Hepatocyte (in vitro differentiated cells): ENCODE measurements around the gene RP2. TPM values are rescaled to one million over a fixed set of nuclear protein-coding genes. Genes with fewer than 3 reads are reported as not detected.

Experiments
- DNase-seq: peaks from one replicate; pipeline ENCODE4 v3.0.0-alpha.2; 2016; ENCODE audit warnings: low spot score
- H2AFZ ChIP-seq: fragments of 200-600 bp; sonication (generic); 2 replicates; pipeline ENCODE4 v1.6.0; 2016; ENCODE audit warnings: antibody characterized with exemption, mild to moderate bottlenecking
- H3K27ac ChIP-seq: fragments of 200-600 bp; sonication (generic); 2 replicates; pipeline ENCODE4 v1.5.1; 2016; ENCODE audit warnings: mild to moderate bottlenecking
- H3K27me3 ChIP-seq: fragments of 200-600 bp; sonication (generic); 2 replicates; pipeline ENCODE4 v1.6.1; 2016
- H3K36me3 ChIP-seq: fragments of 200-600 bp; sonication (generic); replicated peaks from 2 replicates; pipeline ENCODE4 v1.5.1; 2016; ENCODE audit warnings: low read depth; ENCODE audit not compliant: insufficient read depth
- H3K4me1 ChIP-seq: fragments of 200-600 bp; sonication (generic); 2 replicates; pipeline ENCODE4 v1.5.1; 2016; ENCODE audit warnings: mild to moderate bottlenecking, moderate library complexity; ENCODE audit not compliant: insufficient read depth
- H3K4me2 ChIP-seq: fragments of 200-600 bp; sonication (generic); 2 replicates; pipeline ENCODE4 v1.6.0; 2016
- H3K4me3 ChIP-seq: fragments of 200-600 bp; sonication (generic); 2 replicates; pipeline ENCODE4 v1.5.1; 2016; ENCODE audit warnings: mild to moderate bottlenecking
- H3K79me2 ChIP-seq: fragments of 200-600 bp; sonication (generic); 2 replicates; pipeline ENCODE4 v1.6.0; 2017; ENCODE audit warnings: mild to moderate bottlenecking
- H3K9me2 ChIP-seq: fragments of 200-600 bp; sonication (generic); replicated peaks from 2 replicates; pipeline ENCODE4 v1.6.0; 2017; ENCODE audit warnings: mild to moderate bottlenecking; ENCODE audit not compliant: insufficient read depth
- H3K9me3 ChIP-seq: fragments of 200-600 bp; sonication (generic); 2 replicates; pipeline ENCODE4 v1.5.1; 2016; ENCODE audit warnings: low read depth, mild to moderate bottlenecking
- H4K20me1 ChIP-seq: fragments of 200-600 bp; sonication (generic); 2 replicates; pipeline ENCODE4 v1.6.0; 2016; ENCODE audit warnings: mild to moderate bottlenecking; ENCODE audit not compliant: insufficient read depth, poor library complexity, severe bottlenecking
- EZH2 ChIP-seq: fragments of 200-600 bp; sonication (generic); IDR thresholded peaks from 2 replicates; pipeline ENCODE4 v1.6.1; 2016; ENCODE audit warnings: antibody characterized with exemption, mild to moderate bottlenecking, borderline replicate concordance
- EZH2phosphoT487 ChIP-seq: fragments of 200-600 bp; sonication (generic); IDR thresholded peaks from one replicate; pipeline ENCODE4 v1.6.1; 2018; ENCODE audit warnings: antibody characterized with exemption, mild to moderate bottlenecking, low read depth, moderate library complexity; ENCODE audit not compliant: unreplicated experiment, severe bottlenecking
- WGBS: methylation state at CpG from one replicate; pipeline ENCODE4 v1.1.6; 2016; ENCODE audit warnings: low lambda C conversion rate; ENCODE audit errors: missing lambda C conversion rate; 5-methylcytosine and 5-hydroxymethylcytosine counted together
- polyA plus RNA-seq: library from polyadenylated mRNA; unstranded; fragments of >200 nt; fragmentation: Nextera tagmentation; extraction: Ambion mirVana; gene quantifications from 2 replicates; pipeline ENCODE4 v1.2.1, GENCODE V29; 2016
- total RNA-seq: library from RNA; depleted of rRNA; stranded (reverse); fragments of >200 nt; gene quantifications from 2 replicates; pipeline ENCODE4 v1.2.3, GENCODE V29; 2014
- TF ChIP-seq, protein P1 (sequence below): fragments of 200-600 bp; sonication (generic); IDR thresholded peaks from 2 replicates; pipeline ENCODE4 v1.5.1; 2016; ENCODE audit warnings: antibody characterized with exemption, mild to moderate bottlenecking; ENCODE audit not compliant: poor library complexity

RP2 gene
- total and polyA plus RNA-seq, 2 experiments from 2014 or later: 9.3 to 24.4 TPM

DNA sequence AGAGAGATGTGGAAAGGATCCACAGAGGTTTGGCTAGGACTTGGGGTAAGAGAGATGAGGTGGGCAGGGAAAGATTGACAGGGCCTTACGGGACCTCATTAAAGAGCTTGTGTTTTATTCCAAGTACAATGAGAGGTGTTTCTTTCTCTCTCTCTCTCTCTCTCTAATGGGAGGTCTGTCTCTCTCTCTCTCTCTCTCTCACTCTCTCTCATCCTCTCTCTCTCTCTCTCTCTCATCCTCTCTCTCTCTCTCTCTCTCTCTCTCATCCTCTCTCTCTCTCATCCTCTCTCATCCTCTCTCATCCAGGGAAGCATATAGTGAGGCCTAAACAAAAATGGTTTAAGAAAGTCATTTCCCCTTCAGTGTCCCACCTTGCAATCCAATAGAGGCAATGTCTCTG, 80.8 kb downstream of the RP2 start:
- TF ChIP-seq, protein P1, sequence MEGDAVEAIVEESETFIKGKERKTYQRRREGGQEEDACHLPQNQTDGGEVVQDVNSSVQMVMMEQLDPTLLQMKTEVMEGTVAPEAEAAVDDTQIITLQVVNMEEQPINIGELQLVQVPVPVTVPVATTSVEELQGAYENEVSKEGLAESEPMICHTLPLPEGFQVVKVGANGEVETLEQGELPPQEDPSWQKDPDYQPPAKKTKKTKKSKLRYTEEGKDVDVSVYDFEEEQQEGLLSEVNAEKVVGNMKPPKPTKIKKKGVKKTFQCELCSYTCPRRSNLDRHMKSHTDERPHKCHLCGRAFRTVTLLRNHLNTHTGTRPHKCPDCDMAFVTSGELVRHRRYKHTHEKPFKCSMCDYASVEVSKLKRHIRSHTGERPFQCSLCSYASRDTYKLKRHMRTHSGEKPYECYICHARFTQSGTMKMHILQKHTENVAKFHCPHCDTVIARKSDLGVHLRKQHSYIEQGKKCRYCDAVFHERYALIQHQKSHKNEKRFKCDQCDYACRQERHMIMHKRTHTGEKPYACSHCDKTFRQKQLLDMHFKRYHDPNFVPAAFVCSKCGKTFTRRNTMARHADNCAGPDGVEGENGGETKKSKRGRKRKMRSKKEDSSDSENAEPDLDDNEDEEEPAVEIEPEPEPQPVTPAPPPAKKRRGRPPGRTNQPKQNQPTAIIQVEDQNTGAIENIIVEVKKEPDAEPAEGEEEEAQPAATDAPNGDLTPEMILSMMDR: no peak
- TF ChIP-seq EZH2 (no peak), EZH2phosphoT487 (no peak)
- 75% methylated on average over 1 of the region's 1 CpG for WGBS
- Histone ChIP-seq H2AFZ (no peak overlapping the region), H3K4me2 (no peak overlapping the region), H3K36me3 (no peaks in the 10 kb centered on the region), H3K9me3 (no peaks in the 10 kb centered on the region), H3K9me2 (no peaks in the 10 kb centered on the region), H3K27me3 (no peaks in the 10 kb centered on the region), H3K4me1 (peaks cover 4% of the 10 kb centered on the region), H3K4me3 (no peak overlapping the region), H4K20me1 (no peaks in the 10 kb centered on the region), H3K79me2 (peaks cover 87% of the 10 kb centered on the region), H3K27ac (no peak overlapping the region)
- no peak for DNase-seq

DNA sequence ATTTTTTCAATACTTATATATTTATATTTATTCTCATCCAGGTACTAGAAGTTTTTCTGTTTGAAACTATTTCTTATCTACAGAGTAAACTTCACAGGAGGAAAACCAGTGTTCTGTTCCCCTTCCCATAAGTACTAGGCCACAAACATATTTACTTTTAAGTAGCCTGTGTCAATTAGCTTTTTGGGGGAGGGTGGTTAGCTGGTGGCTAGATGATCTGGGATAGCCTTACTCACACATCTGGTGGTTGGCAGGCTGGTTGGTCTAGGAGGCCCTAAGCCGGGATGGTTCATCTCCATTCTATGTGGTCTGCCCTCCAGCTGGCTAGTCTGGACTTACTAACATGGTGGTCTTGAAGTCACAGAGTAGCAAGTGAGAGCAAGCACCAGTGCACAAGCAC, 81.6 kb downstream of the RP2 start:
- H3K36me3 ChIP-seq: no peaks in the 10 kb centered on the region
- no peaks in the 10 kb centered on the region for H3K27me3 ChIP-seq
- DNase-seq: no peak
- no peak overlapping the region for H3K27ac ChIP-seq
- peaks cover 91% of the 10 kb centered on the region for H3K79me2 ChIP-seq
- no peak overlapping the region for H2AFZ ChIP-seq
- H3K4me3 ChIP-seq: no peak overlapping the region
- H3K4me1 ChIP-seq: peaks cover 4% of the 10 kb centered on the region
- 87% methylated on average over 1 of the region's 1 CpG for WGBS
- no peaks in the 10 kb centered on the region for H3K9me3 ChIP-seq
- no peaks in the 10 kb centered on the region for H3K9me2 ChIP-seq
- H4K20me1 ChIP-seq: no peaks in the 10 kb centered on the region
- H3K4me2 ChIP-seq: no peak overlapping the region
- TF ChIP-seq EZH2phosphoT487 (no peak), EZH2 (no peak)
- TF ChIP-seq, protein P1: no peak

DNA sequence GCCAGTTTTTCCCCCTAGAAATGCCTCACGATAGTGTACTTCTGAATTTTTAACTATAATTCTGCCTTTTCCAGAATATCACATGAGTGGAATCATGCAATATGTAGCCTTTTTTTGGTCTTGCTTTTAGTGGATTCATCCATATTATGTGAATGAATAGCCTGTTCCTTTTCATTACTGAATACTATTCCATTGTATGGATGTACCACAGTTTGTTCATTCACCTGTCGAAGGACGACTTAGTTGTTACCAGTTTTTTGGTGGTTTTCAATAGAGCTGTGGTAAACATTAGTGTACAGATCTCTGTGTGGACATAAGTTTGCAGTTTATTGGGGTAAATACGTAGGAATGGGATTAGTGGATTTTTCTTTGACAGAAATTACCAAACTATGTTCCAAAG, 83.4 kb downstream of the RP2 start:
- no peak overlapping the region for H3K4me2 ChIP-seq
- H3K9me3 ChIP-seq: no peaks in the 10 kb centered on the region
- no peaks in the 10 kb centered on the region for H3K36me3 ChIP-seq
- no peak for DNase-seq
- H3K4me3 ChIP-seq: no peak overlapping the region
- H4K20me1 ChIP-seq: no peaks in the 10 kb centered on the region
- H3K27me3 ChIP-seq: no peaks in the 10 kb centered on the region
- TF ChIP-seq EZH2 (no peak), EZH2phosphoT487 (no peak)
- TF ChIP-seq, protein P1: no peak
- H3K27ac ChIP-seq: no peak overlapping the region
- 49% methylated on average over 4 of the region's 4 CpGs for WGBS
- no peak overlapping the region for H2AFZ ChIP-seq
- no peaks in the 10 kb centered on the region for H3K4me1 ChIP-seq
- H3K9me2 ChIP-seq: no peaks in the 10 kb centered on the region
- H3K79me2 ChIP-seq: peaks cover 92% of the 10 kb centered on the region

DNA sequence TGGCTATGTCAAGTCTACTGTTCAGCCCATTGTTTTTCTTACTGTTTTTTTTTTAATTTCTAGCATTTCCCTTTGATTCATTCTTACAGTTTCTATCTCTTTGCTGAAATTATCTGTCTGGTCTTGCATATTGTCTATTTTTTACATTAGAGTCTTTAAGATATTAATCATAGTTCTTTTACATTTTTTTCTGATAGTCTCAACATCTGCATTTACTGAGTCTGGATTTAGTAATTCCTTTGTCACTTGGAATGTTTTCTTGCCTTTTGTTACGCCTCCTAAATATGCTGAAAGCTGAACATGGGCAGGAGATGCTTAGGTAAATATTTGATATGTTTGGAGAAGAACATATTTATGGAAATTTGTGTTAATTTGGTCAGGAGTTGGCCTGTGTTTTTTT, 85.8 kb downstream of the RP2 start:
- H3K4me2 ChIP-seq: no peak overlapping the region
- H4K20me1 ChIP-seq: no peaks in the 10 kb centered on the region
- H3K4me3 ChIP-seq: no peak overlapping the region
- H3K27ac ChIP-seq: no peak overlapping the region
- H3K27me3 ChIP-seq: no peaks in the 10 kb centered on the region
- H2AFZ ChIP-seq: no peak overlapping the region
- H3K79me2 ChIP-seq: peaks cover 86% of the 10 kb centered on the region
- DNase-seq: no peak
- no peaks in the 10 kb centered on the region for H3K4me1 ChIP-seq
- no peaks in the 10 kb centered on the region for H3K9me3 ChIP-seq
- H3K36me3 ChIP-seq: no peaks in the 10 kb centered on the region
- WGBS: 71% methylated on average over 1 of the region's 1 CpG
- no peak for TF ChIP-seq EZH2
- no peak for TF ChIP-seq EZH2phosphoT487
- TF ChIP-seq, protein P1: no peak
- no peaks in the 10 kb centered on the region for H3K9me2 ChIP-seq
